CD4-positive, alpha-beta memory T cell (primary cell): ENCODE data around the gene STK10. TPM values are rescaled to one million over a fixed set of nuclear protein-coding genes. Genes with fewer than 3 reads are reported as not detected.

Experiments
- CTCF ChIA-PET: fragments of 350-600 bp; sonication (Branson Sonifier 250); formaldehyde crosslinking; loops from one replicate; lab custom pipeline; 2021; ENCODE audit warnings: inconsistent platforms; ENCODE audit not compliant: partially characterized antibody; lab: Charles Lee
- POLR2A ChIA-PET: fragments of 350-600 bp; sonication (Branson Sonifier 250); formaldehyde crosslinking; loops from one replicate; lab custom pipeline; 2021; ENCODE audit not compliant: partially characterized antibody; lab: Charles Lee
- DNase-seq, 5 donors: peaks; one replicate each; pipeline versions ENCODE4 v3.0.0 to v3.0.0-alpha.2; 2020 to 2022; ENCODE audit warnings: mixed read lengths in 1 of 5
- H3K27ac ChIP-seq: one replicate; pipeline ENCODE4 v1.7.0; 2013; ENCODE audit warnings: low read depth, low read length
- H3K27me3 ChIP-seq: 2 replicates; pipeline ENCODE4 v1.7.0; 2013; ENCODE audit warnings: mild to moderate bottlenecking, low read length, moderate library complexity; ENCODE audit not compliant: insufficient read depth
- H3K36me3 ChIP-seq: 2 replicates; pipeline ENCODE4 v1.7.0; 2013; ENCODE audit warnings: mild to moderate bottlenecking, low read length, moderate library complexity; ENCODE audit not compliant: insufficient read depth
- H3K4me1 ChIP-seq: 2 replicates; pipeline ENCODE4 v1.7.0; 2013; ENCODE audit warnings: mild to moderate bottlenecking, low read length, moderate library complexity; ENCODE audit not compliant: insufficient read depth
- H3K4me3 ChIP-seq, 2 donors: one replicate each; pipeline ENCODE4 v1.7.0; 2013; ENCODE audit warnings: low read length in 2 of 2, mild to moderate bottlenecking in 1 of 2
- H3K9me3 ChIP-seq, 2 donors: one replicate each; pipeline ENCODE4 v1.7.0; 2013; ENCODE audit warnings: low read length in 2 of 2, control low read depth in 1 of 2; ENCODE audit not compliant: control insufficient read depth in 1 of 2
- H3K27ac Mint-ChIP-seq, 7 donors: one replicate each; pipeline ENCODE4 v1.8.0; 2020 to 2021; ENCODE audit warnings: mixed read lengths in 7 of 7, mild to moderate bottlenecking in 6 of 7, inconsistent platforms in 3 of 7, moderate library complexity in 3 of 7
- H3K27me3 Mint-ChIP-seq, 2 donors: one replicate each; pipeline ENCODE4 v1.8.0; 2020 to 2021; ENCODE audit warnings: mixed read lengths in 2 of 2
- H3K36me3 Mint-ChIP-seq, 2 donors: one replicate each; pipeline ENCODE4 v1.8.0; 2020 to 2021; ENCODE audit warnings: mixed read lengths in 2 of 2, inconsistent platforms in 1 of 2, mild to moderate bottlenecking in 1 of 2
- H3K4me1 Mint-ChIP-seq, 4 donors: one replicate each; pipeline ENCODE4 v1.8.0; 2020 to 2021; ENCODE audit warnings: mixed read lengths in 4 of 4, mild to moderate bottlenecking in 1 of 4
- H3K4me3 Mint-ChIP-seq, 8 donors: one replicate each; pipeline ENCODE4 v1.8.0; 2020 to 2021; ENCODE audit warnings: mixed read lengths in 8 of 8, mild to moderate bottlenecking in 7 of 8, moderate library complexity in 6 of 8, inconsistent platforms in 3 of 8
- H3K9me3 Mint-ChIP-seq, 8 donors: one replicate each; pipeline ENCODE4 v1.8.0; 2020 to 2021; ENCODE audit warnings: mixed read lengths in 8 of 8, mild to moderate bottlenecking in 5 of 8, inconsistent platforms in 3 of 8, moderate library complexity in 1 of 8
- intact Hi-C: fragments of 100-400 bp; cut with micrococcal nuclease; formaldehyde crosslinking; loops from one replicate; pipeline ENCODE4 v1.15.1; 2023
- polyA plus RNA-seq, 2 donors: library from polyadenylated mRNA; unstranded; fragments of 300-500 nt; fragmentation: Illumina TruSeq; gene quantifications; one replicate each; pipeline ENCODE4 v1.2.3, GENCODE V29; 2021
- total RNA-seq, 2 experiments: library from RNA; stranded (reverse); gene quantifications; one replicate each; pipeline ENCODE4 v1.2.3, GENCODE V29; 2021

Gene STK10
- total and polyA plus RNA-seq, 4 experiments from 2014 or later: 24.6 to 314 (median 233) TPM

DNA sequence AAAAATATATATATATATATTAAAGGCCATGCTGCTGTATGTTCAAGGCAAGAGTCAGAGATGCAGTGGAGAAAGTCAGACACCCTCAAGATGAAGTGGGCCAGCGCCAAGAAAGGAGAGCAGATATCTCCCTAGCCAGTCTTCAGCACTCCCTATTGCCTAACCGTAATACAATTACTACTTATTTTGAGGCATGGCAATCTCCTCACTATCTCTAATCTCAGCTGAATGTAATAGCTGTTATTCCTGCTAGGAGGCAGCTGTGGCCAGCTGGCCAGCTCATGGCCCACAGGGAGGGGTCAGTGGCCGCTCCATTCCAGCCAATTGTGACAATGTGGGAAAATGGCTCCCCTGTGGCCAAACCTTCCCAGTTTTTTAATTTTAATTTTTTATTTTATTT lies 94.1 kb downstream of the STK10 start:
- H3K4me3 Mint-ChIP-seq: no peak overlapping the region
- peaks cover 82% of the 10 kb centered on the region for H3K36me3 ChIP-seq
- no peaks in the 10 kb centered on the region for H3K9me3 ChIP-seq
- peaks cover 3 to 17% (median 9%) of the 10 kb centered on the region in 4 donors for H3K4me1 Mint-ChIP-seq
- no peaks in the 10 kb centered on the region for H3K27me3 ChIP-seq
- H3K9me3 Mint-ChIP-seq: peaks cover 0 to 1% (median 0%) of the 10 kb centered on the region in 8 donors
- DNase-seq: no peak
- CTCF ChIA-PET: interaction anchor here (0.9 kb wide), 1 partner anchor 34 kb away, joined by 3 read pairs; no protein-coding TSS in a partner anchor
- H3K4me3 ChIP-seq: no peak overlapping the region
- no peaks in the 10 kb centered on the region for H3K27me3 Mint-ChIP-seq
- no peaks in the 10 kb centered on the region for H3K4me1 ChIP-seq
- no peak overlapping the region for H3K27ac ChIP-seq
- H3K36me3 Mint-ChIP-seq: peaks cover 56 to 74% of the 10 kb centered on the region in 2 donors
- POLR2A ChIA-PET: interaction anchor here (1.5 to 2.9 kb wide), 2 partner anchors 21 to 95 kb away, joined by 5 to 10 read pairs; partner anchors contain the start of gene STK10
- peak overlapping the region in 2 of 7 donors; percentile 8 to 31 for H3K27ac Mint-ChIP-seq
- intact Hi-C loops: no loop called here

DNA sequence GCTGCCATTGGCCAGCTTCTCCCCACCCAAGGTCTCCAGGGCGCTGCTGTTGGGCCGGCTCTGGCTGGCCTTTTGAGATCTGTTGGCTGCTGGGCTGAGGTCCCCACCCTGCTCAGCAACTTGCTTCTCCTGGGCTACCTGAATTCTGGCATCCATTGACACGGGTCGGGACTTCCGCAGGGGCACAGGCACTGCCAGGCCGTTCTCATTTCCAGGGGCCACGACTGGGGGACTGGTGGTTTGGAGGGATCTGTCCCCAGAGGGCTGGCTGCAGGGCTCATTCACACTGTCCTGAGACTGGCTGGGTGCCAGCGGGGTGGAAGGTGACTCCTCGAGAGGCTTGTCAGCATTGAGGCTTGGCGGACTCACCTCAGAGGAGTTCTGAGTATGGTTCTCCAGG lies 94.5 kb downstream of the STK10 start:
- ChIA-PET POLR2A (interaction anchor here (1.5 to 1.6 kb wide), 2 partner anchors 27 to 95 kb away, joined by 5 to 8 read pairs; partner anchors contain the start of gene STK10), CTCF (interaction anchor here (0.6 to 0.9 kb wide), 2 partner anchors 34 to 46 kb away, joined by 3 read pairs; no protein-coding TSS in a partner anchor)
- Histone ChIP-seq H3K9me3 (no peaks in the 10 kb centered on the region), H3K27ac (no peak overlapping the region), H3K36me3 (peaks cover 81% of the 10 kb centered on the region), H3K4me3 (no peak overlapping the region), H3K27me3 (no peaks in the 10 kb centered on the region), H3K4me1 (no peaks in the 10 kb centered on the region)
- Mint-ChIP-seq H3K27ac (peak overlapping the region in 2 of 7 donors; percentile 29 to 52), H3K9me3 (no peaks in the 10 kb centered on the region), H3K27me3 (no peaks in the 10 kb centered on the region), H3K4me3 (no peak overlapping the region), H3K4me1 (peaks cover 0 to 15% (median 7%) of the 10 kb centered on the region in 4 donors), H3K36me3 (peaks cover 55 to 72% of the 10 kb centered on the region in 2 donors)
- intact Hi-C loops: no loop called here
- DNase-seq: no peak

DNA sequence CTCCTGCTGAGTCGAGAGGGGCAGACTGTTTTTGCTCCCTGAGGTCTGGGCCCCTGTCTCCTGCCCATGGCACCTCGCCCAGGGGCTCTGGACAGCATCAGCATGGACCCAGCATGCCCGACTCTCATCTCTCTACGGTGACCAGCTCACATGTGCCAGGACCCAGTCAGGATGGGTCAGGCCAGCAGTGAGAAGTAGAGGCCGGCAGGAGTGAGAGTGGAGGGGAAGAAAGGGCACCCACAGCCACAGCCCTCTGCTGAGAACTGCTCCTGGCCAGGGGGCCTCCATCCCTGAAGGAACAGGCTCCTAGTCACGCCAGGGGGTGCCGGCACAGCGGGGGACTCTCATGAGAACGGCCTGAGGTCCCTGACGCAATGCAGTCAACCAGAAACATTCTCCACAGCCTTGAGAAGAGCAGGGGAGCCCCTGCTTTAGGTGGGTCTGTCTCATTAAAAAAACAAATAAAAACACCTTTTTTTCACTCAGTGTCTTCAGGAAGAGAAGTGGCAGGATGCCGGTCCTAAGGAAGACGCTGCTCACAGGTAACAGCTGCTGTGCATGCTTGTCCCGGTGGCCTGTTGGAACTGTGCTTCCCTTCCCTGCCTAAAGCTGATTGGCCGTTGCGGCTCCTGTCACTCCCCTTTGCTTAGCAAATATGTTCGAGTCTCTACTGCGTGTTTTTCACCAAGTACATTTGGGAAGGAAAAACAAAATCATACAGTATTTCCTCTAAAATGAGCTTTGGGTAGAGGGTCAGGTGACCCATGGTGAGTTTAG lies 95.9 kb downstream of the STK10 start:
- no peak for DNase-seq
- H3K36me3 Mint-ChIP-seq: peaks cover 42 to 58% of the 10 kb centered on the region in 2 donors
- ChIA-PET CTCF (interaction anchor here (0.7 kb wide), 1 partner anchor 97 kb away, joined by 3 read pairs; the partner anchor contains the start of gene STK10), POLR2A (interaction anchor here (1.6 kb wide), 1 partner anchor 25 kb away, joined by 8 read pairs; no protein-coding TSS in a partner anchor)
- Histone ChIP-seq H3K9me3 (no peaks in the 10 kb centered on the region), H3K36me3 (peaks cover 72% of the 10 kb centered on the region), H3K4me1 (no peaks in the 10 kb centered on the region), H3K27ac (no peak overlapping the region), H3K4me3 (no peak overlapping the region), H3K27me3 (no peaks in the 10 kb centered on the region)
- H3K27me3 Mint-ChIP-seq: no peaks in the 10 kb centered on the region
- peaks cover 0 to 11% (median 6%) of the 10 kb centered on the region in 4 donors for H3K4me1 Mint-ChIP-seq
- no peaks in the 10 kb centered on the region for H3K9me3 Mint-ChIP-seq
- H3K27ac Mint-ChIP-seq: no peak overlapping the region
- H3K4me3 Mint-ChIP-seq: no peak overlapping the region
- intact Hi-C loops: no loop called here

DNA sequence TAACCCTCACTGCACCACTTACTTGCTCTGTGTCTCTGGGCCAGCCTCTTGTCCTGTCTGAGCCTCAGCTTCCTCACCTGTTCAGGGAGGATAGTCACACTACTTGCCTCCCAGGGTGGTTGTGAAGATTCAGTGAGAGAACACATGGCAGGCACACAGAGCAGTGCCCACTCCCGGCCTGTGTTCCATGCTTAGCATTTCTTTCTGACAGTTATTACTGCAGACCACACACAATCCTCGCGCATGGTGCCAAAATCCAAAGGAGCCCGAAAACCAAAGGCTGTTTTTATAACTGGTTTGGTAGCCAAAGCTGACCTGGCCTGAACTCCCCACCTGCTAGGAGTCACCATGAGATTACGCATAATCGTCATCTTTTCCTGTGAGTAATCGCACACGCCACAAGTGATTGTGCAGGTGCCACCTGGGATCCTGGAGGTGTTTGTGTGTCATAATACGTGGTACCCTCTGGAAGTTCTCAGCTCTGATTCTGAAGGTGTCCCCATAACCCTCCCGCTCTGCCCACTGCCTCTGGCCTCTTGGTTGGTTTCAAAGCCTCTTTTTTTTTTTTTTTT lies 97.0 kb downstream of the STK10 start:
- POLR2A ChIA-PET: interaction anchor here (1.1 kb wide), 1 partner anchor 97 kb away, joined by 3 read pairs; the partner anchor contains the start of gene STK10
- intact Hi-C loops: no loop called here

DNA sequence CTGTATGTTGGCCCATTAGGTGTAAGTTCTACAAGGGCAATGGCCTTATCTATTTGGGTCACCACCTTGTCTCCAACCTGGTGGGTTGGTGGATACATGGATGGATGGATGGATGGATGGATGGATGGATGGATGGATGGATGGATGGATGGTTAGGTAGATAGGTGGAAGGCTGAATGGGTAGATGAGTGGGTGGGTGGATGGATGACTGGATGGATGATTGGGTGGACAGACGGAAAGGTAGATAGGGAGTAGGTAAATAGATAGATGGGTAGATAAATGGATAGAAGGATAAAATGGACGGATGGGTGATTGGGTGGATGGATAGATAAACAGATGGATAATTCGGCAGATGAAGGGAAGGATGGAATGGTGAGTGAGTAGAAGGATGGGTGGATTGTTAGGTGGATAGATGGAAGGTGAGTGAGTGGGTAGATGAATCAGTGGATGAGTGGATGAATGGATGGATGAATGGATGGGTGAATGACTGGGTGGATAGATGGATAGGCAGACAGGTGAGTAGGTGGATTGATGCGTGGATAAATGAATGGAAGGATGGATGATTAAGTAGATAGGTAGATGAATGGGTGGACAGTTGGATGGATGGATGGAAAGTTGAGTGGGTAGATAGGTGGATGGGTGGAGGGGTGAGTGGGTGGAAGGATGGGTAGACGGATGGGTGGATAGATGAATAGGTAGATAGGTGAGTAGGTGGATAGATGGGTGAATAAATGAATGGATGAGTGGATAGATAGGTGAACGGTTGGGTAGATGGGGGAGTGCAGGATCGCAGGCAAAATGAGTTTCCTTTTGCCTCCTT lies 98.5 kb downstream of the STK10 start:
- CTCF ChIA-PET: interaction anchor here (0.7 to 1.6 kb wide), 4 partner anchors 17 to 178 kb away, joined by 3 to 5 read pairs (median 4); partner anchors contain the start of gene STK10
- POLR2A ChIA-PET: interaction anchor here (1.2 to 1.4 kb wide), 2 partner anchors 23 to 98 kb away, joined by 3 to 5 read pairs; no protein-coding TSS in a partner anchor
- Mint-ChIP-seq H3K27me3 (no peaks in the 10 kb centered on the region), H3K9me3 (no peaks in the 10 kb centered on the region), H3K36me3 (peaks cover 28 to 47% of the 10 kb centered on the region in 2 donors), H3K4me1 (peaks cover 0 to 16% (median 7%) of the 10 kb centered on the region in 4 donors), H3K4me3 (no peak overlapping the region), H3K27ac (peak overlapping the region; percentile 15 to 92 (median 52))
- peaks cover 50% of the 10 kb centered on the region for H3K36me3 ChIP-seq
- no peaks in the 10 kb centered on the region for H3K9me3 ChIP-seq
- intact Hi-C loops: no loop called here
- H3K27me3 ChIP-seq: no peaks in the 10 kb centered on the region
- no peak overlapping the region for H3K4me3 ChIP-seq
- no peaks in the 10 kb centered on the region for H3K4me1 ChIP-seq
- H3K27ac ChIP-seq: no peak overlapping the region
- no peak for DNase-seq

More for the DNA sequence above, 97.0 kb downstream of the STK10 start:
- H3K4me1 ChIP-seq: no peaks in the 10 kb centered on the region
- H3K27ac Mint-ChIP-seq: peak overlapping the region in 4 of 7 donors; percentile 24 to 70 (median 50)
- no peak overlapping the region for H3K4me3 ChIP-seq
- H3K4me3 Mint-ChIP-seq: no peak overlapping the region
- H3K9me3 ChIP-seq: no peaks in the 10 kb centered on the region
- CTCF ChIA-PET: interaction anchor here (1.2 kb wide), 1 partner anchor 13 kb away, joined by 4 read pairs; no protein-coding TSS in a partner anchor
- H3K36me3 ChIP-seq: peaks cover 66% of the 10 kb centered on the region
- H3K27me3 ChIP-seq: no peaks in the 10 kb centered on the region
- no peaks in the 10 kb centered on the region for H3K27me3 Mint-ChIP-seq
- H3K36me3 Mint-ChIP-seq: peaks cover 37 to 54% of the 10 kb centered on the region in 2 donors
- H3K9me3 Mint-ChIP-seq: no peaks in the 10 kb centered on the region
- peaks cover 0 to 14% (median 6%) of the 10 kb centered on the region in 4 donors for H3K4me1 Mint-ChIP-seq
- no peak for DNase-seq
- H3K27ac ChIP-seq: no peak overlapping the region

DNA sequence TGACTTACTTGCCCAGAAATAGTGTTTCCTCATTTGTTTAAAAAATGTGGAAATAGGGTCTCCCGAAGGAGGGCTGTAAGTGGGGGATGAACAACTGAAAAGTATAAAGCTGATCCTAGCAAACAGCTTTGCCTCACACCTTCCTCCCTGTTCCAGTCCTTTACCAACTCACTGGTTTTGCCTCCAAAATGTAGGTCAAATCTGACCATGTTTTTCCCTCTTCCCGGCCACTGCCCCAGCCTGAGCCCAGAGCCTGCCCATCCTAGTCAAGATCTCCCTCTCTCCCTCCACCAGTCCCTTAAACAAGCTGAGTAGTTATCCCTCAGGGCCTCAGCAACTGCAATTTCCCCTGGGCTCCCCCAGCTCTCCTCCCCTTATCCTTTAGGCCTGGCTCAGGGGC lies 99.2 kb downstream of the STK10 start:
- peaks cover 48% of the 10 kb centered on the region for H3K36me3 ChIP-seq
- no peak overlapping the region for H3K4me3 ChIP-seq
- no peak overlapping the region for H3K27ac ChIP-seq
- ChIA-PET POLR2A (interaction anchor here (0.8 to 1.4 kb wide), 3 partner anchors 12 to 99 kb away, joined by 3 to 5 read pairs (median 3); no protein-coding TSS in a partner anchor), CTCF (interaction anchor here (0.8 to 1.6 kb wide), 3 partner anchors 17 to 177 kb away, joined by 3 to 5 read pairs (median 4); no protein-coding TSS in a partner anchor)
- H3K4me1 ChIP-seq: no peaks in the 10 kb centered on the region
- Mint-ChIP-seq H3K4me1 (peaks cover 0 to 16% (median 8%) of the 10 kb centered on the region in 4 donors), H3K27me3 (no peaks in the 10 kb centered on the region), H3K36me3 (peaks cover 26 to 46% of the 10 kb centered on the region in 2 donors), H3K9me3 (no peaks in the 10 kb centered on the region), H3K27ac (peak overlapping the region in 6 of 7 donors; percentile 1 to 92 (median 49)), H3K4me3 (no peak overlapping the region)
- intact Hi-C loops: no loop called here
- DNase-seq: no peak
- no peaks in the 10 kb centered on the region for H3K9me3 ChIP-seq
- no peaks in the 10 kb centered on the region for H3K27me3 ChIP-seq
